ENCODE measurements around the gene ARHGEF19. TPM values are rescaled to one million over a fixed set of nuclear protein-coding genes. Genes with fewer than 3 reads are reported as not detected.

ARHGEF19 gene
- total RNA-seq, 4 donors from 2014 or later: 5.7 to 46.8 (median 10.8) TPM

- intact Hi-C loops (cut with DNase I; ENCODE audit: low total_unique reads): loop anchor here (5.0 kb wide), 1 partner anchor 36 kb away; no protein-coding TSS in a partner anchor
These were observed 6.4 kb downstream of the ARHGEF19 start for GRCh38 chr1:16205891-16206546.

GRCh38 chr1:16205334-16205671, 7.1 kb downstream of the ARHGEF19 start:
- intact Hi-C loops (cut with DNase I; ENCODE audit: low total_unique reads): loop anchor here (5.0 kb wide), 1 partner anchor 37 kb away; no protein-coding TSS in a partner anchor
- Histone ChIP-seq H3K9me3 (no peaks in the 10 kb centered on the region), H3K36me3 (no peaks in the 10 kb centered on the region), H3K27ac (peak overlapping the region in 1 of 4 donors; percentile 99), H3K27me3 (no peaks in the 10 kb centered on the region), H3K4me3 (no peak overlapping the region), H3K4me1 (peaks cover 8 to 16% (median 14%) of the 10 kb centered on the region in 4 donors)
- in situ Hi-C loops (cut with MboI; ENCODE audit: low pct_ligation_motif_present in 1 of 4, low pct_unique_long_range_greater_than_20kb in 1 of 4, low sequenced_read_pairs in 3 of 4): loop anchor here in 1 of 4 donors (25.0 kb wide), 1 partner anchor 157 kb away; the partner anchor contains the start of genes FBXO42 and SZRD1
- DNase-seq: no peak
- no peak for TF ChIP-seq EP300 (IDR thresholded peaks at IDR 0.05; ENCODE audit: low read depth)
- TF ChIP-seq CTCF (IDR thresholded peaks at IDR 0.05): no peak
- TF ChIP-seq POLR2AphosphoS5 (IDR thresholded peaks at IDR 0.05): no peak
- no peak for TF ChIP-seq POLR2A (IDR thresholded peaks at IDR 0.05)
- 92% methylated on average over 11 of the region's 11 CpGs; no CpG with 5 or more reads in 1 of the 2 donors for WGBS, 2 donors (ENCODE audit: low coverage in 1 of 2)

More at GRCh38 chr1:16205891-16206546, 6.4 kb downstream of the ARHGEF19 start:
- Histone ChIP-seq H3K27me3 (no peaks in the 10 kb centered on the region), H3K4me1 (peaks cover 8 to 16% (median 14%) of the 10 kb centered on the region in 4 donors), H3K36me3 (no peaks in the 10 kb centered on the region), H3K4me3 (peak overlapping the region; percentile 33 to 45 (median 36)), H3K27ac (peak overlapping the region; percentile 80 to 99 (median 96)), H3K9me3 (no peaks in the 10 kb centered on the region)
- 37% methylated on average over 36 of the region's 38 CpGs; no CpG with 5 or more reads in 1 of the 2 donors for WGBS, 2 donors (ENCODE audit: low coverage in 1 of 2)
- in situ Hi-C loops (cut with MboI; ENCODE audit: low pct_ligation_motif_present in 1 of 4, low pct_unique_long_range_greater_than_20kb in 1 of 4, low sequenced_read_pairs in 3 of 4): loop anchor here in 1 of 4 donors (25.0 kb wide), 1 partner anchor 156 kb away; the partner anchor contains the start of genes FBXO42 and SZRD1
- TF ChIP-seq CTCF (IDR thresholded peaks at IDR 0.05) (no peak), POLR2A (IDR thresholded peaks at IDR 0.05) (no peak), EP300 (IDR thresholded peaks at IDR 0.05; ENCODE audit: low read depth) (no peak), POLR2AphosphoS5 (IDR thresholded peaks at IDR 0.05) (no peak)
- no peak for DNase-seq

GRCh38 chr1:16204634-16205333, 7.7 kb downstream of the ARHGEF19 start:
- H3K4me1 ChIP-seq: peaks cover 8 to 16% (median 14%) of the 10 kb centered on the region in 4 donors
- H3K36me3 ChIP-seq: no peaks in the 10 kb centered on the region
- intact Hi-C loops (cut with DNase I; ENCODE audit: low total_unique reads) (loop anchor here (5.0 kb wide), 1 partner anchor 38 kb away; no protein-coding TSS in a partner anchor), in situ Hi-C loops (cut with MboI; ENCODE audit: low pct_ligation_motif_present in 1 of 4, low pct_unique_long_range_greater_than_20kb in 1 of 4, low sequenced_read_pairs in 3 of 4) (loop anchor here in 1 of 4 donors (25.0 kb wide), 1 partner anchor 158 kb away; the partner anchor contains the start of genes FBXO42 and SZRD1)
- H3K27me3 ChIP-seq: no peaks in the 10 kb centered on the region
- TF ChIP-seq CTCF (IDR thresholded peaks at IDR 0.05) (peak in 4 of 5 experiments; percentile 17 to 31 (median 28)), EP300 (IDR thresholded peaks at IDR 0.05; ENCODE audit: low read depth) (no peak)
- no peak overlapping the region for H3K27ac ChIP-seq
- WGBS, 2 donors (ENCODE audit: low coverage in 1 of 2): 85% methylated on average over 11 of the region's 12 CpGs; no CpG with 5 or more reads in 1 of the 2 donors
- H3K9me3 ChIP-seq: no peaks in the 10 kb centered on the region
- peak; percentile 53 for DNase-seq
- no peak overlapping the region for H3K4me3 ChIP-seq

GRCh38 chr1:16204216-16204615, 8.2 kb downstream of the ARHGEF19 start:
- in situ Hi-C loops (cut with MboI; ENCODE audit: low pct_ligation_motif_present in 1 of 4, low pct_unique_long_range_greater_than_20kb in 1 of 4, low sequenced_read_pairs in 3 of 4) (loop anchor here in 1 of 4 donors (25.0 kb wide), 1 partner anchor 158 kb away; the partner anchor contains the start of genes FBXO42 and SZRD1), intact Hi-C loops (cut with DNase I; ENCODE audit: low total_unique reads) (no loop called here)
- Histone ChIP-seq H3K36me3 (no peaks in the 10 kb centered on the region), H3K27ac (no peak overlapping the region), H3K4me1 (peaks cover 8 to 16% (median 14%) of the 10 kb centered on the region in 4 donors), H3K27me3 (no peaks in the 10 kb centered on the region), H3K9me3 (no peaks in the 10 kb centered on the region), H3K4me3 (no peak overlapping the region)
- DNase-seq: no peak
- TF ChIP-seq POLR2AphosphoS5 (IDR thresholded peaks at IDR 0.05) (no peak), CTCF (IDR thresholded peaks at IDR 0.05) (no peak), EP300 (IDR thresholded peaks at IDR 0.05; ENCODE audit: low read depth) (no peak), POLR2A (IDR thresholded peaks at IDR 0.05) (no peak)
- WGBS, 2 donors (ENCODE audit: low coverage in 1 of 2): 96% methylated on average over 2 of the region's 2 CpGs; no CpG with 5 or more reads in 1 of the 2 donors

Data from transverse colon (tissue), 4 donors.